CD14-positive monocyte (primary cell): ENCODE results near the gene ZNF827. TPM values are rescaled to one million over a fixed set of nuclear protein-coding genes. Genes with fewer than 3 reads are reported as not detected.
A peak's percentile ranks its signal among the peaks of the same experiment; 100 is the strongest.

Experiments
- DNase-seq, 3 donors: peaks; one replicate each; pipeline ENCODE4 v3.0.0-alpha.2; 2011 to 2022
- H2AFZ ChIP-seq: 2 replicates; pipeline ENCODE4 v1.6.0; 2012; ENCODE audit warnings: mild to moderate bottlenecking, low read depth, low read length, inconsistent platforms; ENCODE audit not compliant: insufficient read depth, poor library complexity, severe bottlenecking
- H3K27ac ChIP-seq, 2 donors: 1 replicate in 1 of 2; 2 replicates in 1 of 2; pipeline ENCODE4 v1.5.1; 2012 to 2013; ENCODE audit warnings: low read length in 2 of 2, control low read depth in 1 of 2, inconsistent platforms in 1 of 2, low read depth in 1 of 2, mild to moderate bottlenecking in 1 of 2
- H3K27me3 ChIP-seq, 2 donors: one replicate each; pipeline versions ENCODE4 v1.6.0 to v1.6.1; 2011 to 2013; ENCODE audit warnings: low read length in 2 of 2; ENCODE audit not compliant: control insufficient read depth in 2 of 2, insufficient read depth in 2 of 2
- H3K36me3 ChIP-seq, 2 donors: replicated peaks in 1 of 2; 1 replicate in 1 of 2; 2 replicates in 1 of 2; pipeline versions ENCODE4 v1.5.1 to v1.6.1; 2012 to 2013; ENCODE audit warnings: low read length in 2 of 2, control low read depth in 1 of 2, inconsistent platforms in 1 of 2, mild to moderate bottlenecking in 1 of 2; ENCODE audit not compliant: insufficient read depth in 2 of 2, control insufficient read depth in 1 of 2
- H3K4me1 ChIP-seq, 2 donors: 1 replicate in 1 of 2; 2 replicates in 1 of 2; pipeline versions ENCODE4 v1.5.1 to v1.6.1; 2012 to 2013; ENCODE audit warnings: low read length in 2 of 2, control low read depth in 1 of 2, inconsistent platforms in 1 of 2, mild to moderate bottlenecking in 1 of 2, moderate library complexity in 1 of 2; ENCODE audit not compliant: insufficient read depth in 2 of 2, control insufficient read depth in 1 of 2
- H3K4me2 ChIP-seq: replicated peaks from 2 replicates; pipeline ENCODE3; 2012; ENCODE audit warnings: low read length, moderate library complexity, mild to moderate bottlenecking; ENCODE audit not compliant: poor library complexity, severe bottlenecking; ENCODE audit errors: extremely low read depth
- H3K4me3 ChIP-seq, 3 experiments: fragments of 200-600 bp in 1 of 3; sonication (generic) in 1 of 3; replicated peaks in 1 of 3; 1 replicate in 2 of 3; 2 replicates in 1 of 3; pipeline ENCODE4 v1.5.1; 2011 to 2013; ENCODE audit warnings: low read length in 3 of 3, mild to moderate bottlenecking in 3 of 3, control low read depth in 2 of 3, low read depth in 2 of 3, inconsistent platforms in 1 of 3, moderate library complexity in 1 of 3
- H3K79me2 ChIP-seq: 2 replicates; pipeline ENCODE4 v1.6.0; 2012; ENCODE audit warnings: mild to moderate bottlenecking, control low read depth, inconsistent platforms, low read length, moderate library complexity; ENCODE audit not compliant: insufficient read depth
- H3K9ac ChIP-seq: 2 replicates; pipeline ENCODE4 v1.6.0; 2017; ENCODE audit warnings: low read length, mild to moderate bottlenecking; ENCODE audit not compliant: insufficient read depth, poor library complexity, severe bottlenecking
- H3K9me3 ChIP-seq, 2 donors: replicated peaks in 1 of 2; 1 replicate in 1 of 2; 2 replicates in 1 of 2; pipeline versions ENCODE4 v1.5.1 to v1.6.1; 2012 to 2013; ENCODE audit warnings: low read length in 2 of 2, control low read depth in 1 of 2; ENCODE audit not compliant: control insufficient read depth in 1 of 2, insufficient read depth in 1 of 2
- H4K20me1 ChIP-seq: 2 replicates; pipeline ENCODE4 v1.6.0; 2012; ENCODE audit warnings: mild to moderate bottlenecking, low read length, control low read depth, moderate library complexity; ENCODE audit not compliant: insufficient read depth
- H3K27ac Mint-ChIP-seq, 7 donors: one replicate each; pipeline ENCODE4 v1.8.0; 2020; ENCODE audit warnings: mild to moderate bottlenecking in 7 of 7, mixed read lengths in 7 of 7, moderate library complexity in 6 of 7, inconsistent platforms in 2 of 7
- H3K27me3 Mint-ChIP-seq, 3 donors: one replicate each; pipeline ENCODE4 v1.8.0; 2021 to 2022; ENCODE audit warnings: low read depth in 3 of 3, mild to moderate bottlenecking in 3 of 3, mixed read lengths in 3 of 3, moderate library complexity in 3 of 3, inconsistent platforms in 1 of 3
- H3K36me3 Mint-ChIP-seq, 2 donors: one replicate each; pipeline ENCODE4 v1.8.0; 2020; ENCODE audit warnings: mixed read lengths in 2 of 2, inconsistent platforms in 1 of 2, mild to moderate bottlenecking in 1 of 2
- H3K4me1 Mint-ChIP-seq: one replicate; pipeline ENCODE4 v1.8.0; 2020; ENCODE audit warnings: mild to moderate bottlenecking, mixed read lengths
- H3K4me3 Mint-ChIP-seq, 2 donors: one replicate each; pipeline ENCODE4 v1.8.0; 2020; ENCODE audit warnings: mild to moderate bottlenecking in 2 of 2, mixed read lengths in 2 of 2, moderate library complexity in 1 of 2
- H3K9me3 Mint-ChIP-seq, 7 donors: one replicate each; pipeline ENCODE4 v1.8.0; 2020 to 2022; ENCODE audit warnings: mixed read lengths in 7 of 7, mild to moderate bottlenecking in 6 of 7, moderate library complexity in 6 of 7, inconsistent platforms in 2 of 7
- CTCF ChIP-seq: fragments of 200-600 bp; IDR thresholded peaks from one replicate; pipeline ENCODE4 v1.8.0; 2022; ENCODE audit warnings: antibody characterized with exemption, mild to moderate bottlenecking
- WGBS: methylation state at CpG from one replicate; pipeline ENCODE4 v1.1.5; 2013; ENCODE audit warnings: missing lambda C conversion rate; ENCODE audit not compliant: insufficient coverage; 5-methylcytosine and 5-hydroxymethylcytosine counted together
- intact Hi-C, 2 donors: fragments of 100-400 bp; cut with micrococcal nuclease; formaldehyde crosslinking; loops; one replicate each; pipeline versions ENCODE4 v1.15.0 to v1.15.1; 2023
- polyA plus RNA-seq, 3 donors: library from polyadenylated mRNA; depleted of rRNA in 1 of 3; unstranded in 2 of 3; stranded (reverse) in 1 of 3; fragments of 300-500 nt in 2 of 3; fragments of >200 nt in 1 of 3; fragmentation: Illumina TruSeq in 2 of 3; gene quantifications; 1 replicate in 2 of 3; 2 replicates in 1 of 3; pipeline ENCODE4 v1.2.3, GENCODE V29; 2012 to 2021

ZNF827 gene
- polyA plus RNA-seq, 3 donors = 0.04 TPM; not detected in 2

- Mint-ChIP-seq H3K4me3 (no peak overlapping the region), H3K27me3 (no peaks in the 10 kb centered on the region), H3K9me3 (peaks cover 0 to 7% (median 5%) of the 10 kb centered on the region in 7 donors), H3K27ac (no peak overlapping the region), H3K4me1 (peaks cover 32% of the 10 kb centered on the region), H3K36me3 (no peaks in the 10 kb centered on the region)
- H3K4me2 ChIP-seq = no peak overlapping the region
- H3K9ac ChIP-seq = no peak overlapping the region
- intact Hi-C loops = no loop called here
- no peak for TF ChIP-seq CTCF
- H3K4me1 ChIP-seq = peaks cover 16 to 17% of the 10 kb centered on the region in 2 donors
- no peaks in the 10 kb centered on the region for H4K20me1 ChIP-seq
- H3K79me2 ChIP-seq = no peaks in the 10 kb centered on the region
- no peak overlapping the region for H3K27ac ChIP-seq
- no peak for DNase-seq
- H3K27me3 ChIP-seq = no peaks in the 10 kb centered on the region
- WGBS = 89% methylated on average over 1 of the region's 5 CpGs
- no peaks in the 10 kb centered on the region for H3K36me3 ChIP-seq
- no peak overlapping the region for H3K4me3 ChIP-seq
- no peak overlapping the region for H2AFZ ChIP-seq
- peaks cover 0 to 3% of the 10 kb centered on the region in 2 donors for H3K9me3 ChIP-seq
Observed at GRCh38 chr4:145786830-145787229, 151.8 kb downstream of the ZNF827 start.

- Histone ChIP-seq H2AFZ (peak overlapping the region; percentile 2), H3K4me1 (peaks cover 21 to 22% of the 10 kb centered on the region in 2 donors), H3K79me2 (no peaks in the 10 kb centered on the region), H3K4me3 (no peak overlapping the region), H3K36me3 (no peaks in the 10 kb centered on the region), H3K9ac (no peak overlapping the region), H3K9me3 (peaks cover 0 to 3% of the 10 kb centered on the region in 2 donors), H3K4me2 (no peak overlapping the region), H4K20me1 (no peaks in the 10 kb centered on the region), H3K27me3 (no peaks in the 10 kb centered on the region), H3K27ac (peak overlapping the region in 1 of 2 donors; percentile 75)
- Mint-ChIP-seq H3K9me3 (peaks cover 0 to 7% (median 5%) of the 10 kb centered on the region in 7 donors), H3K36me3 (no peaks in the 10 kb centered on the region), H3K4me1 (peaks cover 37% of the 10 kb centered on the region), H3K27ac (peak overlapping the region in 4 of 7 donors; percentile 71 to 87 (median 77)), H3K27me3 (no peaks in the 10 kb centered on the region), H3K4me3 (no peak overlapping the region)
- no peak for DNase-seq
- intact Hi-C loops = no loop called here
- no peak for TF ChIP-seq CTCF
- no CpG with 5 or more reads among the region's 2 CpGs for WGBS
Observed at GRCh38 chr4:145786261-145786660, 152.4 kb downstream of the ZNF827 start.
